Calu3 (cell line): ENCODE measurements around the gene TM7SF2. TPM values are rescaled to one million over a fixed set of nuclear protein-coding genes. Genes with fewer than 3 reads are reported as not detected.

ENCODE experiments used
- BruUV-seq: library from RNA; stranded (reverse); fragments of 400-500 nt; replicated peaks from 2 replicates; lab custom pipeline; 2021; lab: Mats Ljungman, UMichigan
- CTCF ChIA-PET: fragments of 300-600 bp; sonication (Branson Sonifier 250); formaldehyde crosslinking; loops from one replicate; lab custom pipeline; 2022; ENCODE audit warnings: antibody characterized with exemption; lab: Charles Lee
- DNase-seq: peaks from one replicate; pipeline ENCODE4 v3.0.0; 2022
- H3K27ac Mint-ChIP-seq: one replicate; pipeline ENCODE4 v1.8.0; 2022; ENCODE audit warnings: mixed read lengths; ENCODE audit not compliant: unreplicated experiment
- H3K27me3 Mint-ChIP-seq: one replicate; pipeline ENCODE4 v1.8.0; 2022; ENCODE audit warnings: mixed read lengths; ENCODE audit not compliant: unreplicated experiment
- H3K36me3 Mint-ChIP-seq: one replicate; pipeline ENCODE4 v1.8.0; 2022; ENCODE audit warnings: mild to moderate bottlenecking, moderate library complexity, mixed read lengths; ENCODE audit not compliant: insufficient read depth, unreplicated experiment
- H3K4me1 Mint-ChIP-seq: one replicate; pipeline ENCODE4 v1.8.0; 2022; ENCODE audit warnings: mild to moderate bottlenecking, low read depth, mixed read lengths; ENCODE audit not compliant: unreplicated experiment
- H3K4me3 Mint-ChIP-seq: one replicate; pipeline ENCODE4 v1.8.0; 2022; ENCODE audit warnings: mild to moderate bottlenecking, low read depth, moderate library complexity, mixed read lengths; ENCODE audit not compliant: unreplicated experiment
- H3K9me3 Mint-ChIP-seq: one replicate; pipeline ENCODE4 v1.8.0; 2022; ENCODE audit warnings: low read depth, mixed read lengths; ENCODE audit not compliant: unreplicated experiment
- CTCF ChIP-seq: fragments of 200-600 bp; IDR thresholded peaks from one replicate; pipeline ENCODE4 v1.8.0; 2022; ENCODE audit warnings: antibody characterized with exemption; ENCODE audit not compliant: unreplicated experiment
- intact Hi-C: fragments of 100-400 bp; cut with micrococcal nuclease; formaldehyde crosslinking; loops from one replicate; pipeline ENCODE4 v1.10.0; 2022; ENCODE audit not compliant: unreplicated experiment
- total RNA-seq: library from RNA; stranded (reverse); gene quantifications from 2 replicates; pipeline ENCODE4 v1.2.3, GENCODE V29; 2022

Gene TM7SF2
- total RNA-seq, 1 experiment from 2014 or later = 41.2 TPM

GRCh38 chr11:65109231-65110198 is 2.2 kb upstream of the TM7SF2 start:
- Mint-ChIP-seq H3K27me3 (no peaks in the 10 kb centered on the region), H3K9me3 (no peaks in the 10 kb centered on the region), H3K4me1 (peaks cover 34% of the 10 kb centered on the region), H3K36me3 (peaks cover 52% of the 10 kb centered on the region), H3K27ac (no peak overlapping the region), H3K4me3 (no peak overlapping the region)
- intact Hi-C loops = loop anchor here (2.0 to 10.0 kb wide), 3 partner anchors 73 to 265 kb away; partner anchors contain the start of genes CAPN1 and CDC42BPG
- DNase-seq = no peak
- CTCF ChIA-PET = interaction anchor here (0.5 to 1.7 kb wide), 10 partner anchors 8 to 331 kb away, joined by 3 to 9 read pairs (median 4); partner anchors contain the start of genes CAPN1, FAU, MRPL49 and SF1
- no TSS peak for BruUV-seq
- TF ChIP-seq CTCF = no peak

- TF ChIP-seq CTCF = peak; percentile 98
- H3K9me3 Mint-ChIP-seq = no peaks in the 10 kb centered on the region
- peaks cover 34% of the 10 kb centered on the region for H3K4me1 Mint-ChIP-seq
- DNase-seq = peak; percentile 95
- H3K27me3 Mint-ChIP-seq = no peaks in the 10 kb centered on the region
- BruUV-seq = no TSS peak
- H3K4me3 Mint-ChIP-seq = no peak overlapping the region
- H3K36me3 Mint-ChIP-seq = peaks cover 55% of the 10 kb centered on the region
- no peak overlapping the region for H3K27ac Mint-ChIP-seq
- CTCF ChIA-PET = interaction anchor here (0.6 to 1.3 kb wide), 12 partner anchors 8 to 332 kb away, joined by 3 to 9 read pairs (median 3); partner anchors contain the start of genes CAPN1, FAU, MRPL49 and SF1
- intact Hi-C loops = loop anchor here (2.0 to 10.0 kb wide), 3 partner anchors 72 to 266 kb away; partner anchors contain the start of genes CAPN1 and CDC42BPG
Observed at GRCh38 chr11:65110354-65110861, 1.3 kb upstream of the TM7SF2 start.

GRCh38 chr11:65111159-65111743 is 421 bp upstream of the TM7SF2 start:
- Mint-ChIP-seq H3K27ac (peak overlapping the region; percentile 79), H3K4me3 (peak overlapping the region; percentile 81), H3K9me3 (no peaks in the 10 kb centered on the region), H3K36me3 (peaks cover 59% of the 10 kb centered on the region), H3K27me3 (no peaks in the 10 kb centered on the region), H3K4me1 (peaks cover 34% of the 10 kb centered on the region)
- BruUV-seq = no TSS peak
- TF ChIP-seq CTCF = no peak
- intact Hi-C loops = loop anchor here (2.0 to 10.0 kb wide), 3 partner anchors 71 to 266 kb away; partner anchors contain the start of genes CAPN1 and CDC42BPG
- CTCF ChIA-PET = interaction anchor here (0.6 to 1.4 kb wide), 12 partner anchors 9 to 502 kb away, joined by 3 to 9 read pairs (median 5); partner anchors contain the start of genes CAPN1, FAU, MRPL49 and SF1
- no peak for DNase-seq
